Activated CD4-positive, alpha-beta T cell treated with anti-CD3 and anti-CD28 coated beads, Interleukin-2, amount 10 ng/mL, durations not matched to agents 7 days and 5 days (primary cell): ENCODE measurements around the gene PPP3R2. TPM values are rescaled to one million over a fixed set of nuclear protein-coding genes. Genes with fewer than 3 reads are reported as not detected.

Experiments used
- CTCF ChIA-PET: fragments of 350-600 bp; sonication (Branson Sonifier 250); formaldehyde crosslinking; loops from one replicate; lab custom pipeline; 2021; ENCODE audit warnings: antibody characterized with exemption; lab: Charles Lee
- POLR2A ChIA-PET: fragments of 350-600 bp; sonication (Branson Sonifier 250); formaldehyde crosslinking; loops from one replicate; lab custom pipeline; 2021; ENCODE audit warnings: antibody characterized with exemption; lab: Charles Lee
- DNase-seq: peaks from one replicate; pipeline ENCODE4 v3.0.0-alpha.2; 2020
- H3K27ac Mint-ChIP-seq: one replicate; pipeline ENCODE4 v1.8.0; 2021; ENCODE audit warnings: mild to moderate bottlenecking, moderate library complexity, mixed read lengths
- H3K27me3 Mint-ChIP-seq: one replicate; pipeline ENCODE4 v1.8.0; 2021; ENCODE audit warnings: mixed read lengths
- H3K36me3 Mint-ChIP-seq: one replicate; pipeline ENCODE4 v1.8.0; 2021; ENCODE audit warnings: low read depth, mixed read lengths
- H3K4me1 Mint-ChIP-seq: one replicate; pipeline ENCODE4 v1.8.0; 2021; ENCODE audit warnings: mixed read lengths
- H3K4me3 Mint-ChIP-seq: one replicate; pipeline ENCODE4 v1.8.0; 2021; ENCODE audit warnings: mild to moderate bottlenecking, moderate library complexity, mixed read lengths
- H3K9me3 Mint-ChIP-seq: one replicate; pipeline ENCODE4 v1.8.0; 2021; ENCODE audit warnings: mixed read lengths
- total RNA-seq, 2 experiments: library from RNA; stranded (reverse); gene quantifications; one replicate each; pipeline ENCODE4 v1.2.3, GENCODE V29; 2021

The PPP3R2 gene
- total RNA-seq, 2 experiments from 2014 or later = not detected

DNA sequence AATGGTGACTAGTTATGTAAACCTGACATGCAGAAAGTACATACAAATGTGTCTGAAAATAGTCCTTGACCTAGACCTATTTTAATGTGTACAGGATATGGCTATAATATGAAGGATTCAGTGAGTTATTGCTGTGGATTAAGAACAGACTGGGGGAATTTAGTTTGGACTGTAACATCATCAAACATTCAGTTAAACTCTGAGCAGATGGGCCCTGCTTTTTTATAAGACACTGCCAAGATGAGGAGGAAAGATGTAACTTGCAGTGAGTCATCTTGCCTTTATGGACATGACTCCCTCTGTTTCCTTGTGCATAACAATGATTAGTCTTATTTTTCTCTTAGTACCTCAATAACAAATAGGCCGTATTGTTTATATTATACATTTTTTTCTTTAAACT, 12.2 kb downstream of the PPP3R2 start:
- peaks cover 4% of the 10 kb centered on the region for H3K36me3 Mint-ChIP-seq
- H3K27ac Mint-ChIP-seq = no peak overlapping the region
- H3K4me1 Mint-ChIP-seq = peaks cover 21% of the 10 kb centered on the region
- H3K4me3 Mint-ChIP-seq = no peak overlapping the region
- H3K9me3 Mint-ChIP-seq = peaks cover 11% of the 10 kb centered on the region
- CTCF ChIA-PET = no interaction called here
- no peaks in the 10 kb centered on the region for H3K27me3 Mint-ChIP-seq
- DNase-seq = no peak
- POLR2A ChIA-PET = no interaction called here

GRCh38 chr9:101579711-101580545, 14.8 kb downstream of the PPP3R2 start:
- peaks cover 1% of the 10 kb centered on the region for H3K4me1 Mint-ChIP-seq
- no peaks in the 10 kb centered on the region for H3K27me3 Mint-ChIP-seq
- H3K4me3 Mint-ChIP-seq = no peak overlapping the region
- H3K36me3 Mint-ChIP-seq = no peaks in the 10 kb centered on the region
- ChIA-PET POLR2A (interaction anchor here (0.6 kb wide), 1 partner anchor 1128 kb away, joined by 3 read pairs; no protein-coding TSS in a partner anchor), CTCF (interaction anchor here (1.0 kb wide), 1 partner anchor 10 kb away, joined by 4 read pairs; no protein-coding TSS in a partner anchor)
- peaks cover 2% of the 10 kb centered on the region for H3K9me3 Mint-ChIP-seq
- DNase-seq = no peak
- H3K27ac Mint-ChIP-seq = no peak overlapping the region

- Mint-ChIP-seq H3K27ac (no peak overlapping the region), H3K4me1 (peaks cover 15% of the 10 kb centered on the region), H3K27me3 (no peaks in the 10 kb centered on the region), H3K4me3 (no peak overlapping the region), H3K9me3 (no peaks in the 10 kb centered on the region), H3K36me3 (peaks cover 6% of the 10 kb centered on the region)
- no peak for DNase-seq
- CTCF ChIA-PET = no interaction called here
- POLR2A ChIA-PET = no interaction called here
Observed at GRCh38 chr9:101578378-101578777, 16.4 kb downstream of the PPP3R2 start.

GRCh38 chr9:101574731-101575333, 19.9 kb downstream of the PPP3R2 start:
- DNase-seq = no peak

GRCh38 chr9:101572316-101572715, 22.5 kb downstream of the PPP3R2 start:
- Mint-ChIP-seq H3K27ac (peak overlapping the region; percentile 55), H3K36me3 (peaks cover 26% of the 10 kb centered on the region), H3K27me3 (no peaks in the 10 kb centered on the region), H3K4me1 (peaks cover 62% of the 10 kb centered on the region), H3K9me3 (no peaks in the 10 kb centered on the region), H3K4me3 (no peak overlapping the region)
- POLR2A ChIA-PET = no interaction called here
- CTCF ChIA-PET = no interaction called here
- no peak for DNase-seq

More at GRCh38 chr9:101574731-101575333, 19.9 kb downstream of the PPP3R2 start:
- CTCF ChIA-PET = no interaction called here
- H3K4me3 Mint-ChIP-seq = no peak overlapping the region
- no peaks in the 10 kb centered on the region for H3K9me3 Mint-ChIP-seq
- H3K27ac Mint-ChIP-seq = no peak overlapping the region
- H3K36me3 Mint-ChIP-seq = peaks cover 15% of the 10 kb centered on the region
- POLR2A ChIA-PET = no interaction called here
- H3K4me1 Mint-ChIP-seq = peaks cover 50% of the 10 kb centered on the region
- no peaks in the 10 kb centered on the region for H3K27me3 Mint-ChIP-seq

GRCh38 chr9:101571114-101571513, 23.7 kb downstream of the PPP3R2 start:
- Mint-ChIP-seq H3K27me3 (no peaks in the 10 kb centered on the region), H3K9me3 (no peaks in the 10 kb centered on the region), H3K4me3 (no peak overlapping the region), H3K36me3 (peaks cover 32% of the 10 kb centered on the region), H3K27ac (peak overlapping the region; percentile 90), H3K4me1 (peaks cover 65% of the 10 kb centered on the region)
- CTCF ChIA-PET = interaction anchor here (1.5 kb wide), 1 partner anchor 8 kb away, joined by 4 read pairs; no protein-coding TSS in a partner anchor
- DNase-seq = no peak
- POLR2A ChIA-PET = no interaction called here

GRCh38 chr9:101569741-101570501, 24.8 kb downstream of the PPP3R2 start:
- ChIA-PET CTCF (interaction anchor here (0.6 to 1.5 kb wide), 2 partner anchors 9 to 95 kb away, joined by 3 to 4 read pairs; no protein-coding TSS in a partner anchor), POLR2A (interaction anchor here (0.6 kb wide), 1 partner anchor 18 kb away, joined by 4 read pairs; no protein-coding TSS in a partner anchor)
- Mint-ChIP-seq H3K9me3 (no peaks in the 10 kb centered on the region), H3K4me1 (peaks cover 65% of the 10 kb centered on the region), H3K27me3 (no peaks in the 10 kb centered on the region), H3K4me3 (no peak overlapping the region), H3K27ac (peak overlapping the region; percentile 90), H3K36me3 (peaks cover 43% of the 10 kb centered on the region)
- DNase-seq = peak; percentile 38

- POLR2A ChIA-PET = no interaction called here
- Mint-ChIP-seq H3K4me1 (peaks cover 45% of the 10 kb centered on the region), H3K4me3 (no peak overlapping the region), H3K27me3 (no peaks in the 10 kb centered on the region), H3K9me3 (no peaks in the 10 kb centered on the region), H3K36me3 (peaks cover 50% of the 10 kb centered on the region), H3K27ac (no peak overlapping the region)
- DNase-seq = no peak
- CTCF ChIA-PET = interaction anchor here (0.9 to 1.4 kb wide), 2 partner anchors 9 to 11 kb away, joined by 3 read pairs; no protein-coding TSS in a partner anchor
Observed at GRCh38 chr9:101567725-101568350, 26.9 kb downstream of the PPP3R2 start.

DNA sequence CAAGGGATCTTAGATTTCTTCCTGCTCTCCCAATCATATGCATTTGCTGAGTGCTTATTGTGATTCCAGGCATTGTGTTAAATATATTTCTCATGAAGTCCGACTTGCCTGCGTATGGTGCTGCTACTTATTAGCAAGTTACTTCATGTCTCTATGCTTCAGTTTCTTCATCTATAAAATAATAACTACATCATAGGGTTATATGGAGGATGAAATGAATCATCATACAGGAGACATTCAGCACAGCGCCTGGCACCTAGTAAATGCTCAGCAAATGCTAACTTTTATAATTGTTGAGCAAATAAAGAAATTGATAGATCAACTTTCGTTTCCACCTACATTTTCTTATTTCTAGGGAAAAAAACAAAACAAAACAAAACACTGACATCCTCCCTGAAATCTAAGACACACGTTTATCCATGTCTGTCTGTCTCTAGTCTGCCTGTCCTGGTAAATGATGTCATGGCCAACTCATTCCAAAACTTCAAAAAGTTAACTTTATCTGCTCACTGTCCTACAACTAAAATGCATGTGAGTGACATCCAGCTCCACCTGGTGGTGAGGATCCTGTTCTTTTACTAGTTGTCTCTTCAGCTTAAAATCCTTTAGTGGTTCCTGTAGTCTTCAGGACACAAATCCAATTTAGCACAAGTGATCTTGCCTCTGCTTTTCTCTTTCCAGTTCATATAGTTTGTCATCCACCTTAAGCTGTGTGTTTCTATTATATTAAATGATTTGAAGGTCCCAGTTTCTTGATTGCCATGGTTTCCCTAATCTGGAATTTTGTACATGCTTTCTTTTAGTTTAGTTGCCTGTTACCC, 27.7 kb downstream of the PPP3R2 start:
- H3K4me3 Mint-ChIP-seq = no peak overlapping the region

DNA sequence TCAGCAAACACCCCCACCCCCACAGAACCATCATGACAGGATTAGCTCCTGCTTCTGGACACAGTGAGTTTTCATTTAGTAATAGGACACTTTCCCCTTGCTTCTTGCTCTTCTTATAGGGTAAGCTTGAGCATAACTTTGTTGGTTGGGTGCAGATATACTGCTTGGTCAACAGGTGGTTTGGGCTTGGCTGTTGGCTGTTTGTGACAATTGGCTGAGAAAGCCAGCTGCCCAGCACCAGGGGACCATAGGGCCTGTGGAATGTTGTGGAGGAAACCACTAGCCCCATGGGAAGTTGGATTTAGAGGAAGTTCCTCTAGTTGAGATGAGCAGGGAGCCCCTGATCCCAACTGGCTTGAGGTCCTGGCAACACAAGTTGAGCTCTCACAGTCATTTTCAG, 30.5 kb downstream of the PPP3R2 start:
- Mint-ChIP-seq H3K27ac (no peak overlapping the region), H3K4me1 (peaks cover 20% of the 10 kb centered on the region), H3K36me3 (peaks cover 75% of the 10 kb centered on the region), H3K9me3 (peaks cover under 1% of the 10 kb centered on the region), H3K27me3 (no peaks in the 10 kb centered on the region), H3K4me3 (no peak overlapping the region)
- DNase-seq = no peak
- ChIA-PET POLR2A (no interaction called here), CTCF (interaction anchor here (0.6 to 1.5 kb wide), 3 partner anchors 9 to 75 kb away, joined by 3 read pairs; no protein-coding TSS in a partner anchor)

More for the DNA sequence above, 27.7 kb downstream of the PPP3R2 start:
- no peak overlapping the region for H3K27ac Mint-ChIP-seq
- no peaks in the 10 kb centered on the region for H3K27me3 Mint-ChIP-seq
- peak; percentile 54 for DNase-seq
- H3K36me3 Mint-ChIP-seq = peaks cover 53% of the 10 kb centered on the region
- peaks cover 38% of the 10 kb centered on the region for H3K4me1 Mint-ChIP-seq
- CTCF ChIA-PET = interaction anchor here (0.9 kb wide), 1 partner anchor 10 kb away, joined by 3 read pairs; no protein-coding TSS in a partner anchor
- POLR2A ChIA-PET = no interaction called here
- no peaks in the 10 kb centered on the region for H3K9me3 Mint-ChIP-seq

- H3K4me3 Mint-ChIP-seq = no peak overlapping the region
- peaks cover 19% of the 10 kb centered on the region for H3K4me1 Mint-ChIP-seq
- H3K27me3 Mint-ChIP-seq = no peaks in the 10 kb centered on the region
- DNase-seq = no peak
- H3K27ac Mint-ChIP-seq = no peak overlapping the region
- H3K9me3 Mint-ChIP-seq = peaks cover 8% of the 10 kb centered on the region
- POLR2A ChIA-PET = no interaction called here
- CTCF ChIA-PET = interaction anchor here (0.6 kb wide), 1 partner anchor 45 kb away, joined by 4 read pairs; no protein-coding TSS in a partner anchor
- H3K36me3 Mint-ChIP-seq = peaks cover 82% of the 10 kb centered on the region
Observed at GRCh38 chr9:101562966-101563365, 31.8 kb downstream of the PPP3R2 start.
